Measurements from ENCODE around the gene TAF4.
"Not testable (repeated sequence)": the region's sequence is repeated elsewhere in the genome, so short reads cannot be mapped to it uniquely, and the experiment has no call there.

Gene TAF4

DNA sequence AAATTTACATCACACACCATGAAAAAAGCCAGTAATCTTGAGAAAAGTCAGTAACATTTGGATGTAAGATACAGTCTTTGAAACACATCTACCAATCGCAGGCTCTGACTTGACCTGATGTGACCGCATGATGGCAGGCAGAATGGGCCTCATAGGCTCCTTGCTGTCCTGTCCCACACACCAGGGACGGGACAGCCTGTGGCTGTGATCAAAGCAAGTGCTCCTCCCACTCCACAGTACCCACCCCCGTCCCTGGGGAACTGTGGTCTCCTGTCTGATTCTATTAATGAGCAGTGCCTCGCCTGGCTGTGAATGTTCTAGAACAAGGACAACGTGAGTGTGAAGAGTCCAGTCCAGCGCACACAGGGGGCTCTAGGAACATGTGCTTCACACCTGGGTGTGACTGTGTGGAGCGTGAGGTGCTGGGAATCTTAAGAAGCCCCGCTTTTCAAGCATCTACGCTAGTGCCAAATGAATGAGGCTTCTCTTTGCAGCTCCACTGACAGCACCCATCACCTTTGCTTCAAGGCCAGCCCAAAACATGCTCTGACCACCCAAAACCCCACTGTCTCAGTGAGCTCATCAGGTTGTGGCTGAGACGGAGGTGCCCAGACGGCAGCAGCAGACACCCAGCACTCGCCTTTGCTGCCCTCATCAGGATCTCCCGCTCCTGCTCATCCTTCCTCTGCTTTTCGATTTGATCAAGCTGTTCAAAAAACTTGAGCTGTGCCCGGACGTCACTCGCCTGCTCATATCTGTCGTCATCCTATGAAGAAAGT lies 67.1 kb downstream of the TAF4 start:
- DNase-seq: no peak

DNA sequence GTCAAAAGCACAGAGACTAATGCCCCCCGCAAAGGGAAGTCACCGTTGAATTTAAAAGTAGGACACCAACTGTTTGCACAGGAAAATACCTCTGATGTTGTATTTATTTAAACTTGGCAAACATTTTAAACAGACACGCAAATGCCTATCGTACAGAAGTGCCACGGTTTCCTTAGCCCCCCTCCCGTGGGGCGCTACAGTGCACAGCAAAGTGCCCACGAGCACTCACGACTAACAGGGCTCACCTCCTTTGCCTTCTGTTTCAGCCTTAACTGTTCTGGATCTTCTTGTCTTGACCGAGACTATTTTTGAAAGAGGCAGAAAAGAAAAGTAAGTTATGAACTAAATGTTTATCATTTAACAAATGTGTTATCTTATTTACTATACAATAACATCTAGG lies 67.8 kb downstream of the TAF4 start:
- no peak for DNase-seq

DNA sequence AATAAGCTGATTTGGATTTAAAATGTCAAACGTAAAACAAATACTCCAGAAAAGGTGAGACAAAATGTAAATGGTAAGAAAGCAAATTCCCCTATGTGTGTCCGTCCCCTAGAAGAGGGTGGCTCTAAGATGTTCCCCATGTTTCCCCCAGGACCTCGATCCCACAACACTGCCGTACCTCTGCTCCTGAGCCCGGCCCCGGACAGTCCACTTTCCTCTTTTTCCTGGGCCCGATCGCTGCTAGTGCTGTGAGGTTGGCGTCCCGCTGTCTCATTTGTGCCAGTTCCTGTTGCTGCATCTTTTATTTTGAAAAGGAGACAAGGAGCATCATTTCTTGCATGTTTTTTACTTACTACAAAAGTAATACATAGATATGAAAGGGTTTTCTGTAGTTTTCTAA lies 68.3 kb downstream of the TAF4 start:
- DNase-seq: no peak

DNA sequence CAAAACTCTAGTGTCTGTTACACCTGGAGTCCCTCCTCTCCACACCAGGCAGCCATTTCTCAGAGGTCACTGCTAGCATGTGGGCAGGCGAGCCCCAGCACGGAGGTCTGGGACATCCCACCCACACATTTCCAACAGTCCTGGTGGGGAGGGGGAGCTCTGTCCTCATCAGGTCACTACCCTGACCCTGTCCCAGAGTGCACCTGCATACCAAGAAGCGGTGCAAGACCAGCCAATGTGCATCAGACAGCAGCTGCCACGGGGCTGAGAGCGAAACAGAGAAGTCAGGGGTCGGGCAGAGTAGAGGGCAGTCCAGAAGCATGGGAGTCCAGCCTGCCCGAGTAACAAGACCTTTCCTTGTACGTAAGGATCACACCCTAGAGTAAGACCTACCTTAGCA lies 71.1 kb downstream of the TAF4 start:
- DNase-seq: no peak

DNA sequence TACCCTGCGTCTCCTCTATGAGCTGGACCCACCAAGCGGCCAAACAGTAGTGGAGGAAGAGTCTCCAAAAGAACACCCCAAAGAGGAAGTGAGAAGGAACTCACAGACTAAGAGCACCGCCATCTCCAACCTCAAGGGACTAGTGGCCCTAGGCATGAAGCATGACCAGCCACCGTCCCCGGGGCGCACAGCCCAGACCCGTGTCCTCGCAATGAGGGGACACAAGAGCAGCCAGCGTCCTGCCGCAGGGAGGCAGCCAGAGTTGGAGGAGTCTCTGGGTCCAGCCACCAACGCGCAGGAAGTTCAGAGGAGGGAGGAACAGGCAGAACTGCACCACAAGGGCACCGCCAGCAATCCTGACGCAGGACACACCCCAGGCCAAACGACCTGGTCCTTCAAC lies 72.6 kb downstream of the TAF4 start:
- no peak for DNase-seq

DNA sequence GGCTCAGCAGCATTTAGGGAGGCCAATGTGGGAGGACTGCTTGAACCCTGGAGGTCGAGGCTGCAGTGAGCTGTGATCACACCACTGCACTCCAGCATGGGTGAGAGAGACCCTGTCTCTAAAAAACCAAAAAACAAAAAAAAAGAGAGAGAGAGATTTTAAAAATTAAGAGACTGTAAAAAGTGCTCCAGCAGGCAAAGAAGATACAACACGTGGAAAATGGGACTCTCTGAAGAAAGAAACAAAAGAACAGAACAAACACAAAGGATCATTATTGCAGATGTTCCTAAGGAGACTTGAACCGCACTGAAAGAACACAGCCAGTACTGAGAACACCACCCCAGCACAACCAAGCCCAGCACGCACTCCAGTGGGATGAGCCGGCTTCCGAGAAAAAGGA lies 74.2 kb downstream of the TAF4 start:
- no peak for DNase-seq

DNA sequence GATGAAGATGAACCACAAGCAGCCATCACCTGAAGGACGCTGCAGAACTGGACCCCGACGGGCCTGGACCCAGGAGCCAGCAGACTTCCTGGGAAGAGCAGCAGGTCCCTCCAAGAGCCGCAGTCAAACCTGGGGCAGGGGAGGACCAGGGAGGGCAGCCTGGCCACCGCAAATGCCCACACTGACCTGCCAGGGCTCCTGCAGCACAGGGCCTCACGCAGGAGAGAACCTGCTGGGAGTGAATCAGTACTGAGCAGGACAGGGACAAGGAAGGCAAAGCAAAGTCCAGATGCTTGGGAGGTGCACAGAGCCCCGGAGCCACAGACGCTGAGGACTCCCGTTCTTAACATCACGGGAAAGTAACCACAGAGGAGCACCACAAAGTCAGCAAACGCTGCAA lies 75.2 kb downstream of the TAF4 start:
- no peak for DNase-seq

DNA sequence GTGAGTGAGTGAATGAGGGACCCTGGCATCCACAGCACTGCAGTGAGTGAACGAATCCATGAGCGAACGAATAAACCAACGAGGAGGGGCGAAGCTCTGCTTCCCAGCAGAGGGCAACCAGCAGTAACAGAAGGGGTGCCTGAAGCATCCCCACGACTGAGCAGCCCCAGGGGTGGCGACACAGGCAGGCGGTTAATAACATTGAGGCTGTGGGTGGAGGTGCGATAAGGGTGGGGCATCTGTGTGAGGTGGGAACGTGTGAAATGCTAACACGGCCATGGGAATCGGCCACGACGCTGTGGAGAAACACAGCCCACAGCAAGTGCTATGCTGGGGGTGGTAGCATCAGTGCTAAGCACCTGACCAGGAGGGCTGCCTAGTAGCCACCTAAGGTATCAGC lies 75.9 kb downstream of the TAF4 start:
- DNase-seq: no peak

DNA sequence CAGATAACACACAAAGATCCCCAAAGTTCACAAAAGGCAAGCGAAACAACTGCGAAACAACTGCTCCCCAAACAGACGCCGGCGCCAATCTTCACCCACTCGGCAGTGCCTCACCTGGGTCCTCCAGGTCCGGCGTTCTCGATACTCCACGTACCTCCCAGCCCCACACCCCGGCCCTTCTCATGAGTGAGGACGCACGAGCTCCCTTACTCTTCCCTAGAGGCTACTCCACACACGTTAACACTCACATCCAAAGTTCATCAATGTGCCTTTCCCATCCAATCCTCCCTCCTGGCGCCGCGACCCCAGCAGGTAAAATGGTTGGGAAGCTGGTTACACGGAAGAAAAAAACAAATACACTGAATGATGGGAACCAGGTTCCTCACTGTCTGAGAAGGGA lies 77.0 kb downstream of the TAF4 start:
- DNase-seq: no peak

DNA sequence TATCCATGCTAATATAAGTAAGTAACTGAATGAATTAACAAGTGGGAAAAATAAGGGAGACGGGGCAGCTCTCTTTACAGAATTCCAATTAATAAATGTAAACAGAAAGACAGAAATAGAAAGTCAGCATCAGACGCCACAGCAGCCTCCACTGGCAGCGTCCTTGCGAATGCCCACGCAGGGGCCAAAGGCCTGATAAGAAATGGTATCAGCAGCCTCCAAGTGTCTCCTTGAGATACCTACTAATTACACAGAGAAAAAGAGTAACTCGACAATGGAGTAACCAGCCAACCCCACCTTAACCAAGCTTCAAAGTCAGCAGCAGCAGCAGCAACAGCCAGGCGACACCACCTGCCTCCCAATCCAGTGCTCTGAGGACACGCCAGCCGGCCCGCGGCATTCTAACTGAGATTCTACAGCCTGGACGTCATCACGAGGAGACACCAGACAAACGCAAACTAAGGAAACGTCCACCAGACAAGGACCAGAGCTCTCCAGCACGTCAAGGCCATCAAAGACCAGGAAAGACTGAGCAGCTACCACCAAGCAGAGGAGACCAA lies 78.8 kb downstream of the TAF4 start:
- no peak for DNase-seq

DNA sequence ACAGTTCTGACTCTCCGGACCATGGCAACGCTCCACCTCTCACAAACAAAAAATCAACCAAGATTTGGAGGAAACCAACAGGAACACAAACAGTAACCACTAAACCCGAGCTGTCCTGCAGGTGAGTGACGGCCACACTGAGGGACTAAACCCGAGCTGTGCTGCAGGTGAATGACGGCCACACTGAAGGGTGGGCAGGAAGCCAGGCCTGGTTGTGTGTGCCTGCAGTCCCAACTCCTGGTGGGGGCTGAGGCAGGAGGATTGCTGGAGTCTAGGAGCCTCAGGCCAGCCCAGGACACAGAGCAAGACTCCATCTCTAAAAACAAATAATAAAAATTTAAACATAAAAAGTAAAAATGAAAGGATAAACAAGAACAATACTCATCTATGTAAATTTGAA lies 80.6 kb downstream of the TAF4 start:
- DNase-seq: no peak

DNA sequence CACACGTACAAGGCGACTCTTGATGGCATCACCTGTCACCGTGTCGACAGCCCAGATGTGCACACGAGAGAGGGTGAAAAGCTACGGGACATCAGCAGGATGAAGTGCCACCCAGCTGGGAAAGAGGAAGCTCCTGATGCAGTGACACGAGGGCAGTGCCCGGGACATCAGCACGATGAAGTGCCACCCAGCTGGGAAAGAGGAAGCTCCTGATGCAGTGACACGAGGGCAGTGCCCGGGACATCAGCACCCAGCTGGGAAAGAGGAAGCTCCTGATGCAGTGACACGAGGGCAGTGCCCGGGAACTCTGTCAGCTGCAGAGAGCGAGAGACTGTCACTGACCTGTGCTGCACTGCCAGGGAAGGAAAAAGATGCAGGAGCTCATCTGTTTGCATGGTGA lies 81.2 kb downstream of the TAF4 start:
- not testable (repeated sequence) for DNase-seq

DNA sequence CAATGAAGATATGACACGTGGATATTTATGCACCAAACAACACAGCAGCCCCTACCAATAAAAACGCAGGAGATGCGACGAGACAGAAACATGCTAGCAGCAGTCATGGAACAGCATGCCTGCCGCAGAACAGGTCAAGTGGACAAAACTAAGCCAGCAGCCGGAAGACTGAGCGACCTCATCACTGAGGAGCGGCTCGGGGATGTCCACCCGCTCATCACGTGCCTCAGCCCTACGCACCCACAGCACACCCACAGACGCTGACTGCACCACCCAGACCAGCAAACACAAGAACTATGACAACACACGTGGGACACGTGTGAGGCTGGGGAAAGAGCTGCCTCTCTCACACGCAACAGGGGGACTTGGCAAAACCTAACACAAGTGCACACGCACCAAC lies 81.7 kb downstream of the TAF4 start:
- no peak for DNase-seq

DNA sequence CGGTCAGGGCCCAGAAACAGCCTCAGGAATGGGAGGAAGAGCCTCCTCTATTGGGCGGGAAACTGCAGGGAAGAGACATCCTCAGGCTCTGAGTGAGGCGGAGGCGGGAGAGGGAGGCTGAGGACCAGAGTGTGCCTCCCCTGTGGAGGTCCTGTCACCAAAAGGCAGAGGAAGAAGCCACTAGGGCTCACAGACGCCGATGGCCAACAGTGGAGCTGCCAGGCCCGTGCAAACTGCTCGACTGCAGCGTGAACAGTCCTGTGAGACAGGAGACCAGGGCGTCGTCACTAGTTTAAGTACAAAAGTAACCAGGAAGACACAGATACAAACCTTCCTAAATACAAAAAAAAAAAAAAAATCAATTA lies 82.7 kb downstream of the TAF4 start:
- DNase-seq: no peak

DNA sequence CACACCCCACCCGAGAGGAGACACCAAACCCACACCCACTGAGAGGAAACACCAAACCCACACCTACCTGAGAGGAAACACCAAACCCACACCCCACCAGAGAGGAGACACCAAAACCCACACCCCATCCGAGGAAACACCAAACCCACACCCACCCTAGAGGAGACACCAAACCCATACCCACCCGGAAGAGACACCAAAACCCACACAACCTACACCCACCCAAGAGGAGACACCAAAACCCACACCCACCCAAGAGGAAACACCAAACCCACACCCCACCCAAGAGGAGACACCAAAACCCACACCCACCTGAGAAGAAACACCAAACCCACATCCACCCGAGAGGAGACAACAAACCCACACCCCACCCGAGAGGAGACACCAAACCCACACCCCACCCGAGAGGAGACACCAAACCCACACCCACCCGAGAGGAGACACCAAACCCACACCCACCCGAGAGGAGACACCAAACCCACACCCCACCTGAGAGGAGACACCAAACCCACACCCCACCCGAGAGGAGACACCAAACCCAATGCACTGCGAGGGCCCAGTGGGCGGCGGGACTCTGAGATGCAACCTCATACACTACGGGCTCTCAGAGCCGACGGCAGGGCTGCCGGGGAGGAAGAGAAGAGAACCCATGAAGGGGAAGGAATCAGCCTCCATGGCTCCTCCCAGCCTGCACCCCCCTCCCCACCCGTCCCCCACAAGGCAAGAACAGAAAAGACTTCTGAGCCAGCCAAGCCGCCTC lies 83.3 kb downstream of the TAF4 start:
- no peak for DNase-seq

DNA sequence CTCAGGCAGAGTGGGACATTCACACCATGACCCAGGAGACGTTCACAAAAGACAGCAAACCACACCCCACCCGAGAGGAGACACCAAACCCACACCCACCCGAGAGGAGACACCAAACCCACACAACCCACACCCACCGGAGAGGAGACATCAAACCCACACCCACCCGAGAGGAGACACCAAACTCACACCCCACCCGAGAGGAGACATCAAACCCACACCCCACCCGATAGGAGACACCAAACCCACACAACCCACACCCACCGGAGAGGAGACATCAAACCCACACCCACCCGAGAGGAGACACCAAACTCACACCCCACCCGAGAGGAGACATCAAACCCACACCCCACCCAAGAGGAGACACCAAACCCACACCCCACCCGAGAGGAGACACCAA lies 84.0 kb downstream of the TAF4 start:
- DNase-seq: not testable (repeated sequence)

DNA sequence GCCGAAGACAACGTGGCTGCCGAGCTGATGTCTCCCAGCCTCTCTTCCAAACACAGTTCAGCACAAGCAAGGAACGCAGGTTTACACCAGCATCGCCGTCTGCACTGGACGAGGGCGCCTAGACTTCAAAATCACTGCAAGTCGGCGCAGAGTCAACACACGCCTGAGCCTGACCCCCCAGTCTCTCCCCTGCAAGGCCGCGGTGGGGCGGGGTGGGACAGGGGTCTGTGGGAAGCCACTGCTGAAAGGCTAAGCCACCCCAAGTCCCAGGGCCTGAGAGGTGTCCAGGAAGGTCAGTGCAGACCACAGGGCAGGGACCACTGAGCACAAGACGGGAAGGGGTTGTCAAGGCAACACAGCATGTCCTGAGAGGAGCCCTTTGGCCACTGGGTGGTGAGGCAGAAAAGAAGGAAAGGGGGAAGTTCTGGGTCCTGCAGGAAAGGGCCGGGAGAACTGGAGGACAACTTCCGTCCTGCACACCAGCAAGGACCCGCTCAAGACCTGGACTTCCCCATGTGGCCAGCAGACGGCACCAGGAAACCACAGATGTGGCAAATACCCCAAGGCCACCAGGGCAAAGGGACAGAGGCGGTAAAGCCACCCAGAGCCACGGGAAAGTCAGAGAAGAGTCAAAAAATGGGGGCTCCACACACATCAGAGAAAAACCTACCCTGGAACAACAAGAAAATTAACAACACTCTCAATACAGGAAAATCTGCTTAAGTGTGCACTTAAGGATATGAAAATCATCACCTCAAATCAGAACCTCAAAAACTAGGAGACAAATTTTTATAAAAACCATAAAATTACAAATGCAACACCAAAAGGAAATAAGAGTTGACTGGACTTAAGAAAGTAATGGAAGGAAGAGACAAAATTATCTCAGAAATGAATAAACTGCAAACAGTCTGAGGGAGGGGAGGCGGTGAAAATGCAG lies 84.8 kb downstream of the TAF4 start:
- DNase-seq: no peak

DNA sequence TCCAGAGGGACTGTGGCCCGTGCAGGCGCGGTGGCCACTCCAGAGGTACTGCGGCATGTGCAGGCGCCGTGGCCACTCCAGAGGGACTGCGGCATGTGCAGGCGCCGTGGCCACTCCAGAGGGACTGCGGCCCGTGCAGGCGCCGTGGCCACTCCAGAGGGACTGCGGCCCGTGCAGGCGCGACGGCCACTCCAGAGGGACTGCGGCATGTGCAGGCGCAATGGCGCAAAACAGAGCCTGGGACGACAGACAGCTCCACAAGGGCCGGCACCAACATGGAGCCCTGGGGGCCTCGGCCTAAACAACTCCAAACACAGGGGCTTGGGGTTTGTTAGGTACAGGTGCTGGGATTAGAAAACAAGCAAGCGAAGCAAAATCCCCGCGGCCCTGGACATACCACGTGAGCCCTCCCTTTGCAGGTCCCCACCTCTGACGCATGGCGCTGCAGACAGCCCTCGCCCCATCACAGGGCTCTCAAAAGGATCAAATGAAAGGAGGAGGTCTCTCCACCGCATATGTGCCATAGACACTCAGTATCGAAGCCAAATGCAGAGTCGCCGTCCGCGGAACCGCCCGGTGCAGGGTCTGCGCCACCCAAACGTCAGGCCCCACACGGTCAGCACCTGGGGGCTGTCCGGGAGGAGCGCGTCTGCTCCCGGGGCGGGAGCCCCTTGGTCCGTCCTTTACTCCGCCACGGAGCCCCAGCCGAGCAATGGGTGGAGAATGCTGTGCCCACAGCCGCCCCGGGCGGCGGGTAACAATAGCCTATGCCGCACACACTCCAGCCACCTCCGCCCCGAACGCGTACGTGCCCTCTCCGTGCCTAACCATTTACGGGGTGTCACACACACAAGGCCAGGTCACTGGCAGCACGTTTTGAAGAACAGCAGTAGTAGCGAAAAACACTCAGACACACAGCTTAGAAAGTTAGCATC lies 85.7 kb downstream of the TAF4 start:
- no peak for DNase-seq

DNA sequence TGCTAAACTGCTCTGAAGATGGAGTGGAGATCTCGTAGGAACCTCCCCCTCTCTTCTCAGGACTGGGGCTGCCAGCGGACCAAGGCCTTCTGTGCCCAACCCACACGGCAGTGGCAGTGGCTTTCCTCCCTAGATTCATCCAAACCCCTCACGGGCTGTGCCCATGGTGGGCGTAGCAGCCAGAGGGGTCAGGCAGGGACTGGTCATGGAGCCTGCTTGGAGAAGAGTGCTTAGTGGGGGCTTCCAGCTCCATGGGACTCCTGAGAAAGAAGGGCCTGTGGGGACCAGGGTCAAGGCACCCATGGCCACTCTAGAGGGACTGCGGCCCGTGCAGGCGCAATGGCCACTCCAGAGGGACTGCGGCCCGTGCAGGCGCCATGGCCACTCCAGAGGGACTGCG lies 86.6 kb downstream of the TAF4 start:
- no peak for DNase-seq

DNA sequence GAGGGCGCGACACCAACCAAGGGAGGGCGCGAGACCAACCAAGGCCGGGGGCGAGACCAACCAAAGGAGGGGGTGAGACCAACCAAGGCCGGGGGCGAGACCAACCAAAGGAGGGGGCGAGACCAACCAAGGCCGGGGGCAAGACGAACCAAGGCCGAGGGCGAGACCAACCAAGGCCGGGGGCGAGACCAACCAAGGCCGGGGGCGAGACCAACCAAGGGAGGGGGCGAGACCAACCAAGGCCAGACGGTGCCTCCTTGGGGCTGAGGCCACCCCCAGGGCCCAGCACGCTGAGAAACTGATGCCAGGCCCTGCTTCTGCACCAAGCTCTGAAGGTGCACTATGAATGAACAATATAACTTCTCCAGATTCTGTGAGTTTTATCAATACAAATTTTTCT lies 87.2 kb downstream of the TAF4 start:
- DNase-seq: no peak

DNA sequence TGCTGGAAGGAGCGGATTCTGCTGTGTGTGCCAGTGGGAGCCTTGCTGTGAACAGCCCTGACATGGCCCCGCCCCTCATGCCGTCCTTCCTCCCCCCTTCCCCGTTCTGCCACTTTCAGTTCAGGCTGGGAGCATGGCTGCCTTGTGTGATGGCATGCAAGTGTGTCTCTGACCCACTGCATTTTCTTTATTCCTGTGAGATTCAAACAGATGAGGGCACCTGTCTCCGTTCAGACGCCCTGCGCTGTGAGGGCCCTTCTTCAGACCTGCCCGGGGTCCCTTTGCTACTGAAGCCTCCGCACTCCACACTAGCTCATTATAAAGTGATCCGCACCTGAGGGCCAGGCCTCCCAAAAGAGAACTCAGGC lies 88.3 kb downstream of the TAF4 start:
- DNase-seq: no peak

All from T-helper 9 cell (primary cell).